GM12878 (cell line): Measurements from ENCODE around the gene C7orf33. TPM values are rescaled to one million over a fixed set of nuclear protein-coding genes. Genes with fewer than 3 reads are reported as not detected.

Experiments used
- ATAC-seq: fragments of 200-7000 bp; cut with Tn5 transposase; 3 replicates; pipeline ENCODE4 v1.9.1; 2020; ENCODE audit warnings: mild to moderate bottlenecking, moderate library complexity
- BruUV-seq: library from RNA; stranded (reverse); fragments of 400-500 nt; replicated peaks from 2 replicates; lab custom pipeline; 2021; lab: Mats Ljungman, UMichigan
- CTCF ChIA-PET: fragments of 300-600 bp; sonication (Branson Sonifier 250); formaldehyde crosslinking; extraction: SDS; loops from one replicate; lab custom pipeline; 2021; ENCODE audit warnings: inconsistent platforms; lab: Yijun Ruan, JAX
- POLR2A ChIA-PET: fragments of 350-600 bp; formaldehyde crosslinking; extraction: SDS; loops from one replicate; lab custom pipeline; 2021; ENCODE audit warnings: inconsistent platforms; lab: Charles Lee
- RAD21 ChIA-PET: fragments of 300-600 bp; sonication (Branson Sonifier 250); formaldehyde crosslinking; loops from one replicate; lab custom pipeline; 2023; ENCODE audit warnings: antibody characterized with exemption; ENCODE audit not compliant: unreplicated experiment; lab: Charles Lee
- SMC1A ChIA-PET: fragments of 300-600 bp; sonication (Branson Sonifier 250); formaldehyde crosslinking; loops from one replicate; lab custom pipeline; 2023; ENCODE audit not compliant: unreplicated experiment, uncharacterized antibody; lab: Charles Lee
- DNase-seq: peaks from one replicate; pipeline ENCODE4 v3.0.0-alpha.2; 2011; ENCODE audit warnings: low read depth, low spot score
- FAIRE-seq: peaks from 3 replicates; lab custom pipeline; 2011; peaks lifted over from hg19 to GRCh38; lab: Jason Lieb, UNC
- H2AFZ ChIP-seq: 2 replicates; pipeline ENCODE4 v1.6.0; 2011; ENCODE audit warnings: low read depth, low read length, control low read depth; ENCODE audit not compliant: control insufficient read depth
- H3K27ac ChIP-seq: 2 replicates; pipeline ENCODE4 v1.5.1; 2011; ENCODE audit warnings: control low read depth; ENCODE audit not compliant: control insufficient read depth, insufficient read depth
- H3K27me3 ChIP-seq, 2 experiments: replicated peaks in 1 of 2; 2 replicates each; pipeline versions ENCODE4 v1.6.0 to v1.6.1; 2011; ENCODE audit warnings: low read length in 1 of 2; ENCODE audit not compliant: control insufficient read depth in 2 of 2, insufficient read depth in 2 of 2
- H3K36me3 ChIP-seq, 2 experiments: 2 replicates each; pipeline ENCODE4 v1.5.1; 2011; ENCODE audit warnings: low read length in 1 of 2; ENCODE audit not compliant: control insufficient read depth in 2 of 2, insufficient read depth in 2 of 2
- H3K4me1 ChIP-seq: 2 replicates; pipeline ENCODE4 v1.6.1; 2011; ENCODE audit warnings: mild to moderate bottlenecking, low read length, moderate library complexity, mixed read lengths; ENCODE audit not compliant: control insufficient read depth, insufficient read depth
- H3K4me2 ChIP-seq: 2 replicates; pipeline ENCODE4 v1.6.0; 2011; ENCODE audit warnings: control low read depth; ENCODE audit not compliant: control insufficient read depth, insufficient read depth
- H3K4me3 ChIP-seq: fragments of 200-600 bp; sonication (generic); 2 replicates; pipeline ENCODE4 v1.5.1; 2016
- H3K79me2 ChIP-seq: 2 replicates; pipeline ENCODE4 v1.6.0; 2011; ENCODE audit warnings: low read length; ENCODE audit not compliant: control insufficient read depth, insufficient read depth
- H3K9ac ChIP-seq: 2 replicates; pipeline ENCODE4 v1.8.0; 2011; ENCODE audit warnings: low read length, control low read depth, mixed read lengths; ENCODE audit not compliant: control insufficient read depth, insufficient read depth
- H3K9me3 ChIP-seq: replicated peaks from 3 replicates; pipeline ENCODE4 v1.5.1; 2011; ENCODE audit warnings: mild to moderate bottlenecking, low read length; ENCODE audit not compliant: control insufficient read depth, insufficient read depth
- H4K20me1 ChIP-seq: 2 replicates; pipeline ENCODE4 v1.6.0; 2011; ENCODE audit not compliant: control insufficient read depth, insufficient read depth
- CBX5 ChIP-seq: sonication (generic); IDR thresholded peaks from 2 replicates; pipeline ENCODE4 v1.6.1; 2016; ENCODE audit warnings: low read depth, moderate library complexity, mild to moderate bottlenecking, inconsistent platforms
- CHD2 ChIP-seq: IDR thresholded peaks from 2 replicates; pipeline ENCODE4 v1.6.1; 2011; ENCODE audit warnings: low read depth, low read length, improper control_type of control experiment, borderline replicate concordance
- DPF2 ChIP-seq: fragments of 450-650 bp; IDR thresholded peaks from 2 replicates; pipeline ENCODE4 v1.6.1; 2017; ENCODE audit warnings: mild to moderate bottlenecking
- NR2C2 ChIP-seq: IDR thresholded peaks from 2 replicates; pipeline ENCODE4 v1.6.1; 2011; ENCODE audit warnings: borderline replicate concordance, low read depth; ENCODE audit not compliant: control insufficient read depth, insufficient read length
- SPI1 ChIP-seq: IDR thresholded peaks from 2 replicates; pipeline ENCODE4 v1.6.1; 2011; ENCODE audit warnings: low read depth, mild to moderate bottlenecking, low read length, moderate library complexity, borderline replicate concordance; ENCODE audit not compliant: insufficient read depth
- STAT3 ChIP-seq: IDR thresholded peaks from 2 replicates; pipeline ENCODE4 v1.6.1; 2011; ENCODE audit warnings: low read depth, low read length, improper control_type of control experiment
- ZBTB11 ChIP-seq: fragments of 450-650 bp; formaldehyde crosslinking; IDR thresholded peaks from 2 replicates; pipeline ENCODE4 v1.5.0; 2022; ENCODE audit warnings: mild to moderate bottlenecking, missing genetic modification characterization
- ZNF622 ChIP-seq: fragments of 450-650 bp; IDR thresholded peaks from 2 replicates; pipeline ENCODE4 v1.6.1; 2017; ENCODE audit warnings: mild to moderate bottlenecking, inconsistent platforms
- WGBS: methylation state at CpG from one replicate; pipeline ENCODE4 v1.1.6; 2016; ENCODE audit warnings: low lambda C conversion rate; ENCODE audit not compliant: insufficient replicate concordance, insufficient coverage; ENCODE audit errors: missing lambda C conversion rate; 5-methylcytosine and 5-hydroxymethylcytosine counted together
- in situ Hi-C: fragments of 300-500 bp; cut with MboI; formaldehyde crosslinking; loops from 9 replicates; pipeline ENCODE4 v1.14.3; 2018; ENCODE audit warnings: mixed read lengths
- intact Hi-C: fragments of 100-400 bp; cut with micrococcal nuclease; formaldehyde crosslinking; loops from one replicate; pipeline ENCODE4 v1.14.2; 2022; ENCODE audit not compliant: unreplicated experiment
- polyA plus RNA-seq, 11 experiments: library from polyadenylated mRNA; depleted of rRNA in 4 of 11; unstranded in 6 of 11; stranded (reverse) in 5 of 11; fragments of >200 nt; fragmentation: Nextera tagmentation in 4 of 11; fragmentation: Illumina TruSeq in 1 of 11; extraction: Ambion mirVana in 4 of 11; extraction: Trizol in 1 of 11; gene quantifications; 1 replicate in 1 of 11; 2 replicates in 10 of 11; pipeline versions ENCODE4 v1.2.1 to v1.2.3, GENCODE V29; 2011 to 2016; ENCODE audit warnings: inconsistent platforms in 2 of 11, missing spikeins in 2 of 11, low read depth in 1 of 11
- total RNA-seq, 4 experiments: library from RNA; depleted of rRNA in 3 of 4; stranded (reverse); fragments of >200 nt in 3 of 4; fragmentation: Illumina TruSeq in 1 of 4; extraction: Trizol in 1 of 4; gene quantifications; 2 replicates each; pipeline versions ENCODE4 v1.2.1 to v1.2.3, GENCODE V29; 2013 to 2021
- TF ChIP-seq, protein P1 (sequence below): fragments of 450-650 bp; IDR thresholded peaks from 2 replicates; pipeline ENCODE4 v1.6.1; 2017; ENCODE audit warnings: mild to moderate bottlenecking

C7orf33 gene
- total and polyA plus RNA-seq, 10 of the 15 experiments (the other 5 are each of a cell fraction or from before 2014, with no cell fraction given), result not detected

- no peak for DNase-seq
- no peaks in the 10 kb centered on the region for H3K36me3 ChIP-seq
- H3K27me3 ChIP-seq, result peaks cover 0 to 3% of the 10 kb centered on the region in 2 experiments; a peak in 2 of 4 replicates
- POLR2A ChIA-PET, result no interaction called here
- no peaks in the 10 kb centered on the region for H3K79me2 ChIP-seq
- 95% methylated on average over 1 of the region's 1 CpG for WGBS
- no peaks in the 10 kb centered on the region for H4K20me1 ChIP-seq
- H3K4me1 ChIP-seq, result no peaks in the 10 kb centered on the region
- no peak overlapping the region for H3K4me2 ChIP-seq
- RAD21 ChIA-PET, result interaction anchor here (0.6 kb wide), 1 partner anchor 109 kb away, joined by 3 read pairs; no protein-coding TSS in a partner anchor
- in situ Hi-C loops, result no loop called here
- no TSS peak for BruUV-seq
- no peak overlapping the region for H3K4me3 ChIP-seq
- H3K9ac ChIP-seq, result no peak overlapping the region
- no peak for FAIRE-seq
- TF ChIP-seq STAT3 (no peak), ZBTB11 (no peak), ZNF622 (no peak), DPF2 (no peak), CBX5 (no peak), CHD2 (no peak), NR2C2 (no peak), SPI1 (no peak)
- TF ChIP-seq, protein P1, sequence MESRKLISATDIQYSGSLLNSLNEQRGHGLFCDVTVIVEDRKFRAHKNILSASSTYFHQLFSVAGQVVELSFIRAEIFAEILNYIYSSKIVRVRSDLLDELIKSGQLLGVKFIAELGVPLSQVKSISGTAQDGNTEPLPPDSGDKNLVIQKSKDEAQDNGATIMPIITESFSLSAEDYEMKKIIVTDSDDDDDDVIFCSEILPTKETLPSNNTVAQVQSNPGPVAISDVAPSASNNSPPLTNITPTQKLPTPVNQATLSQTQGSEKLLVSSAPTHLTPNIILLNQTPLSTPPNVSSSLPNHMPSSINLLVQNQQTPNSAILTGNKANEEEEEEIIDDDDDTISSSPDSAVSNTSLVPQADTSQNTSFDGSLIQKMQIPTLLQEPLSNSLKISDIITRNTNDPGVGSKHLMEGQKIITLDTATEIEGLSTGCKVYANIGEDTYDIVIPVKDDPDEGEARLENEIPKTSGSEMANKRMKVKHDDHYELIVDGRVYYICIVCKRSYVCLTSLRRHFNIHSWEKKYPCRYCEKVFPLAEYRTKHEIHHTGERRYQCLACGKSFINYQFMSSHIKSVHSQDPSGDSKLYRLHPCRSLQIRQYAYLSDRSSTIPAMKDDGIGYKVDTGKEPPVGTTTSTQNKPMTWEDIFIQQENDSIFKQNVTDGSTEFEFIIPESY, result no peak
- no peak for ATAC-seq
- SMC1A ChIA-PET, result interaction anchor here (0.6 kb wide), 1 partner anchor 47 kb away, joined by 3 read pairs; no protein-coding TSS in a partner anchor
- intact Hi-C loops, result no loop called here
- CTCF ChIA-PET, result no interaction called here
- H3K9me3 ChIP-seq, result peaks cover 6% of the 10 kb centered on the region; the same call in 2 of the 3 replicates
- H2AFZ ChIP-seq, result no peak overlapping the region
- no peak overlapping the region for H3K27ac ChIP-seq
Measured at GRCh38 chr7:148621563-148621962, 31.0 kb downstream of the C7orf33 start.
